Uterus (tissue), 4 donors: ENCODE data around the gene SP6. TPM values are rescaled to one million over a fixed set of nuclear protein-coding genes. Genes with fewer than 3 reads are reported as not detected.

Experiments used
- DNase-seq, 2 donors: peaks; one replicate each; pipeline ENCODE4 v3.0.0-alpha.2; 2019 to 2020
- H3K27ac ChIP-seq, 2 donors: fragments of 200-600 bp; sonication (generic); 1 replicate in 1 of 2; 2 replicates in 1 of 2; pipeline ENCODE4 v1.5.1; 2016 to 2018
- H3K27me3 ChIP-seq, 2 donors: fragments of 200-600 bp; sonication (generic); one replicate each; pipeline ENCODE4 v1.5.1; 2018 to 2019; ENCODE audit warnings: control low read depth in 1 of 2
- H3K36me3 ChIP-seq, 2 donors: fragments of 200-600 bp; sonication (generic); one replicate each; pipeline ENCODE4 v1.5.1; 2019; ENCODE audit warnings: control low read depth in 1 of 2
- H3K4me1 ChIP-seq, 2 donors: fragments of 200-600 bp; sonication (generic); one replicate each; pipeline ENCODE4 v1.5.1; 2018 to 2019; ENCODE audit warnings: control low read depth in 1 of 2
- H3K4me3 ChIP-seq, 2 donors: fragments of 200-600 bp; sonication (generic); 1 replicate in 1 of 2; 2 replicates in 1 of 2; pipeline ENCODE4 v1.5.1; 2018 to 2019; ENCODE audit warnings: mild to moderate bottlenecking in 1 of 2
- H3K9me3 ChIP-seq, 2 donors: fragments of 200-600 bp; sonication (generic); one replicate each; pipeline ENCODE4 v1.5.1; 2019; ENCODE audit warnings: control low read depth in 1 of 2
- POLR2A ChIP-seq, 2 donors: fragments of 450-650 bp; IDR thresholded peaks; one replicate each; pipeline ENCODE4 v1.6.1; 2016; ENCODE audit warnings: antibody characterized with exemption in 2 of 2, mild to moderate bottlenecking in 1 of 2, moderate library complexity in 1 of 2
- intact Hi-C: fragments of 100-400 bp; cut with DNase I; formaldehyde crosslinking; loops from one replicate; pipeline ENCODE4 v1.15.1; 2023; ENCODE audit warnings: low total_unique reads
- total RNA-seq, 4 donors: library from RNA; depleted of rRNA in 3 of 4; stranded (reverse); fragments of >200 nt in 3 of 4; gene quantifications; one replicate each; pipeline versions ENCODE4 v1.1.0 to v1.2.4, GENCODE V29; 2014 to 2023
- TF ChIP-seq, protein P1 (sequence below), 4 experiments: fragments of 200-600 bp in 2 of 4; fragments of 450-650 bp in 2 of 4; sonication (generic) in 2 of 4; IDR thresholded peaks; one replicate each; pipeline ENCODE4 v1.5.1; 2016 to 2019; ENCODE audit warnings: antibody characterized with exemption in 4 of 4, mild to moderate bottlenecking in 2 of 4, moderate library complexity in 1 of 4
- donor health status: DM: yes; HTN: yes; CAD: no.

Gene SP6
- total RNA-seq, 4 donors from 2014 or later = 1.4 to 1.5 TPM; not detected in 2

DNA sequence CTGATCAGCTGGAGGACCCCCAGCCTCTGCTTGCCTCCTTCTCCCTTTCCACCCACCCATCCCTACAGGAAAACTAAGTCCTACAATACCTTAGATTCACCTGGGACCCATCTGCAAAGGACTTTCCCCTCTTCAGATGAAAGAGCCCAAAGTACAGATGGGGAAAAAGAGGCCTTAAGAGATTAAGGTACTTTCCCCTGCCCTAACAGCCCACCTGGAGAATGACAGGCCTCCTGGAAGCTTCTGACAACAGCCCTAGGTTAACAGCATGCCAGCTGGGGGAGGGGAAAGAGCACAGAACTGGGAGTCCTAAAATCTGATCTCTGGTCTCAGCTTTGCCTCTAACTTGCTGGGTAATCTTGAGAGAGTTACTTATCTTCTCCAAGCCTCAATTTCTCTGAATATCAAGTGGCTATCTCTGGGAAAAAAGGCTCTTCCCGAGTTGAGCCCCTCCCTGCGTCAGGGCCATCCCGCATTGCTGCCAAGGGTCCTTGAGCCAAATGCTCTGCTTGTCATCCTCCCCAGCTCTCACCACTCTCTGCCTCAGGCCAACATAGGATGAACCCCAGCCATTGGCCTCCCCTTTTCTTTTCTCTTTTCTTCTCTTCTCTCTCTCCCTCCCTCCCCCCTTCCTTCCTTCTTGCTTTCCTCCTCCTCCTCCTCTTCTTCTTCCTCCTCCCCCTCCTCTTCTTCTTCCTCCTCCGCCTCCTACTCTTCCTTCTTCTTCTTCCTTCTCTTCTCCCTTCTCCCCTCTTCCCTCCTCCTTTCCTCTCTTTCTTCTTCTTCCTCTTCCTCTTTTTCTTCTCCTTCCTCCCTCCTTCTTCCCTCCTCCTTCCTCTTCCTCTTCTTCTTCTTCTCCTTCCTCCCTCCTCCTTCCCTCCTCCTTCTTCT, 22.5 kb upstream of the SP6 start:
- Histone ChIP-seq H3K4me3 (no peak overlapping the region), H3K9me3 (no peaks in the 10 kb centered on the region), H3K36me3 (no peaks in the 10 kb centered on the region), H3K4me1 (peaks cover 0 to 8% of the 10 kb centered on the region in 2 donors), H3K27me3 (peaks cover 0 to 9% of the 10 kb centered on the region in 2 donors), H3K27ac (no peak overlapping the region)
- TF ChIP-seq, protein P1, sequence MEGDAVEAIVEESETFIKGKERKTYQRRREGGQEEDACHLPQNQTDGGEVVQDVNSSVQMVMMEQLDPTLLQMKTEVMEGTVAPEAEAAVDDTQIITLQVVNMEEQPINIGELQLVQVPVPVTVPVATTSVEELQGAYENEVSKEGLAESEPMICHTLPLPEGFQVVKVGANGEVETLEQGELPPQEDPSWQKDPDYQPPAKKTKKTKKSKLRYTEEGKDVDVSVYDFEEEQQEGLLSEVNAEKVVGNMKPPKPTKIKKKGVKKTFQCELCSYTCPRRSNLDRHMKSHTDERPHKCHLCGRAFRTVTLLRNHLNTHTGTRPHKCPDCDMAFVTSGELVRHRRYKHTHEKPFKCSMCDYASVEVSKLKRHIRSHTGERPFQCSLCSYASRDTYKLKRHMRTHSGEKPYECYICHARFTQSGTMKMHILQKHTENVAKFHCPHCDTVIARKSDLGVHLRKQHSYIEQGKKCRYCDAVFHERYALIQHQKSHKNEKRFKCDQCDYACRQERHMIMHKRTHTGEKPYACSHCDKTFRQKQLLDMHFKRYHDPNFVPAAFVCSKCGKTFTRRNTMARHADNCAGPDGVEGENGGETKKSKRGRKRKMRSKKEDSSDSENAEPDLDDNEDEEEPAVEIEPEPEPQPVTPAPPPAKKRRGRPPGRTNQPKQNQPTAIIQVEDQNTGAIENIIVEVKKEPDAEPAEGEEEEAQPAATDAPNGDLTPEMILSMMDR (IDR thresholded peaks at IDR 0.05) = no peak
- no peak for TF ChIP-seq POLR2A (IDR thresholded peaks at IDR 0.05)
- intact Hi-C loops = no loop called here
- no peak for DNase-seq

DNA sequence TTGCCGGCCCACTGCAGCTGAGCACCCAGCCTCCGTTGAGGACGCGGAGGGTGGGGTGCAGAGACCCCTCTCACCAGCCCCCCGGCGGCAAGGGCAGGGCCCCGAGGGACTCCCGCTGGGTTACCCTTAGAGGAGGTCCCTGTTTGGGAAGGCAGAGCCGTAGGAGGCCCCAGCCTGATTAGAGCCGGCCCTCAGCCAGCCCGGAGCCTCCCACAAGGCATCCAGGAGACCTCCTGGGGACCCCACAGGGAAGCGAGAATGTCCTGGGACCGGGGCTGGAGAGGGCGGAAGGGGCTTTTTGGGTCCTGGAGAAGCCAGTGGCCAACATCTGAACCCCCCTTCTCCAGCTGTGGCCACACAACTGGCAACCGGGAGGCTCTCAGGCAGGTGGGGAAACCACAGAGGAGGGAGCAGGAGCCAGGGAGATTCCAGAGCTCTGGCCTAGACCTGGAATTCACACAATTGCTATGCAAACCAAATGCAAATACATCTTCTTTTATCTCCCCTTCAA, 21.7 kb upstream of the SP6 start:
- no peaks in the 10 kb centered on the region for H3K9me3 ChIP-seq
- H3K4me3 ChIP-seq = no peak overlapping the region
- H3K4me1 ChIP-seq = peaks cover 0 to 8% of the 10 kb centered on the region in 2 donors
- no peak overlapping the region for H3K27ac ChIP-seq
- TF ChIP-seq, protein P1 (IDR thresholded peaks at IDR 0.05) = no peak
- TF ChIP-seq POLR2A (IDR thresholded peaks at IDR 0.05) = no peak
- H3K36me3 ChIP-seq = no peaks in the 10 kb centered on the region
- DNase-seq = no peak
- H3K27me3 ChIP-seq = peaks cover 0 to 9% of the 10 kb centered on the region in 2 donors
- intact Hi-C loops = no loop called here

DNA sequence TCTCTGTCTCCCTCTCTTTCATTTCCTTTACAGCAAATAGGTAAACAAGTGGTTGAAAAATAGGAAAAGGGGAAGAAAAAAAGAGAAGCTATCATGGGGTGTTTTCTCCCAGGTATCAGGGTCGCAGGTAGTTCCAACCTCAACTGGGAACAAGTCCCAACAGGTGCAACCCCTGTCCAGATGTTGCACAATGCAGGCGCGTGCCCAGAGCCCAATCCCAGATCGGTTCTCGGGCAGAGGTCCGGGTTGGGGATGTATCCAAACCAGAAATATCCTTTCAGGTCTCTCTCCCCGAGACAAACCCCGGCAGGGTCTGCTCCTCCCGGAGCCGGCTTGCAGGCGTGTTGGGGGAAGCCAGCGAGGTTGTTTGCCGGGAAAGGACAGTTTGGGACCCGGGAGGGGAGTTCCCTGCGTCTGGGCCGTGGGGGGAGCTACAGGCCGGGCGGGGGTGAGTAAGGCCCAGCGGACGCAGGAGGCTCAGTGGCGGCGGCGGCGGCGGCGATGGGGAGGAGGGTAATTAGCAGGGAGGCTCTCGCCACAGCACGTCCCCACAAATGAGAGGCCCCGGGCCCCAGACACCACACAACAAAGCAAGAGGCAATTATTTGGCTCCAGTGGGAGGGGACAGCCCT, 21.2 kb upstream of the SP6 start:
- intact Hi-C loops = no loop called here
- Histone ChIP-seq H3K9me3 (no peaks in the 10 kb centered on the region), H3K4me1 (peaks cover 0 to 8% of the 10 kb centered on the region in 2 donors), H3K27me3 (peaks cover 0 to 9% of the 10 kb centered on the region in 2 donors), H3K27ac (no peak overlapping the region), H3K4me3 (no peak overlapping the region), H3K36me3 (no peaks in the 10 kb centered on the region)
- TF ChIP-seq, protein P1 (IDR thresholded peaks at IDR 0.05) = no peak
- no peak for TF ChIP-seq POLR2A (IDR thresholded peaks at IDR 0.05)
- DNase-seq = no peak

DNA sequence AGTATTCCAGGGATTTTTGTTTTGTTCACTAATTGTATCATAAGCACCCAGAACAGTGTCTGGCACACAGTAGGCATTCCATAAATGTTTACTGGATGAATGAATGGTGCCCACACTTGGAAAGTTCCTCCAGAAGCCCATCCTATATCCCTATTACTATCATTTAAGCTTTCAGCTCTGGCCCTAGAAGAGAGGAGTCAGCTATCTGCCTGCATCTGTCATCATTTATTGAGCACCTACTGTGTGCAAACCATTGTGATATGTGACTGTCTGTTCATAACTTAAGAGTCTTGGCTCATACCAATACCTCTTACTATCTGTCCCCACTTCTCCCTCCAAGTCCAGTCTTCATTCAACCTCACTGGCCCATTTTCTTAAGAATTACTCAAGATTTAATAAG, 20.1 kb upstream of the SP6 start:
- H3K36me3 ChIP-seq = no peaks in the 10 kb centered on the region
- DNase-seq = no peak
- TF ChIP-seq POLR2A (IDR thresholded peaks at IDR 0.05) = no peak
- TF ChIP-seq, protein P1 (IDR thresholded peaks at IDR 0.05) = no peak
- H3K4me1 ChIP-seq = peaks cover 0 to 8% of the 10 kb centered on the region in 2 donors
- no peak overlapping the region for H3K27ac ChIP-seq
- H3K27me3 ChIP-seq = peaks cover 0 to 9% of the 10 kb centered on the region in 2 donors
- intact Hi-C loops = no loop called here
- H3K9me3 ChIP-seq = no peaks in the 10 kb centered on the region
- H3K4me3 ChIP-seq = no peak overlapping the region

DNA sequence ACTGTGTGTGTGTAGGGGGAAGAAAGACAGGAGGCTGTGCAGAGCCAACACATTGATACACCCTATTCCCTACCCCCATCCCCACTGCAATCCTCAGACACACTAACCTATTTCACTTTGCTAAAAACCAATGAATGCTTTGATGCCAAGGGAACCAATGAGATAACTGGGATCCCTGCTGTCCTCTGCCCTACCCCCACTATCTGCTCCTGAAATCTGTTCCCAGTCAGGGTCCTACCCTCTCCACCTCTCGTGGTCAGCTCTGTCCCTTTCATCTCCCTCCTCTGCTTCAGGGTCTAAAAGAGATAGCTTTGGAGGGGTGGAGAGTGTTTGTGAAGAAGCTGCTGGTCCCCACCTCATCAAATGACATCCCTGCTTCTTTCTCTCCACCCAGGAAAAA, 19.1 kb upstream of the SP6 start:
- H3K27me3 ChIP-seq = peaks cover 0 to 9% of the 10 kb centered on the region in 2 donors
- no peak for DNase-seq

More for the DNA sequence above, 19.1 kb upstream of the SP6 start:
- Histone ChIP-seq H3K36me3 (no peaks in the 10 kb centered on the region), H3K4me3 (no peak overlapping the region), H3K27ac (no peak overlapping the region), H3K4me1 (peaks cover 0 to 8% of the 10 kb centered on the region in 2 donors), H3K9me3 (no peaks in the 10 kb centered on the region)
- intact Hi-C loops = no loop called here
- TF ChIP-seq, protein P1 (IDR thresholded peaks at IDR 0.05) = no peak
- no peak for TF ChIP-seq POLR2A (IDR thresholded peaks at IDR 0.05)
